Vagina (tissue), 2 donors: ENCODE results near the gene TOP2B. TPM values are rescaled to one million over a fixed set of nuclear protein-coding genes. Genes with fewer than 3 reads are reported as not detected.

ENCODE experiments used
- DNase-seq, 2 donors: peaks; one replicate each; pipeline ENCODE4 v3.0.0-alpha.2; 2017; ENCODE audit errors: extremely low spot score in 2 of 2
- H3K27ac ChIP-seq: fragments of 200-600 bp; sonication (generic); one replicate; pipeline ENCODE4 v1.5.1; 2019
- H3K27me3 ChIP-seq: fragments of 200-600 bp; sonication (generic); one replicate; pipeline ENCODE4 v1.5.1; 2019
- H3K36me3 ChIP-seq, 2 donors: fragments of 200-600 bp; sonication (generic); one replicate each; pipeline ENCODE4 v1.5.1; 2017 to 2019
- H3K4me1 ChIP-seq: fragments of 200-600 bp; sonication (generic); one replicate; pipeline ENCODE4 v1.5.1; 2019
- H3K4me3 ChIP-seq, 2 donors: fragments of 200-600 bp; sonication (generic); 1 replicate in 1 of 2; 2 replicates in 1 of 2; pipeline ENCODE4 v1.5.1; 2016 to 2019
- H3K9me3 ChIP-seq: fragments of 200-600 bp; sonication (generic); one replicate; pipeline ENCODE4 v1.5.1; 2019
- POLR2A ChIP-seq, 2 donors: fragments of 450-650 bp; IDR thresholded peaks; one replicate each; pipeline ENCODE4 v1.6.1; 2017; ENCODE audit warnings: antibody characterized with exemption in 2 of 2, mild to moderate bottlenecking in 2 of 2, moderate library complexity in 2 of 2
- POLR2AphosphoS5 ChIP-seq, 2 donors: sonication (generic); formaldehyde crosslinking; IDR thresholded peaks; one replicate each; pipeline ENCODE4 v1.9.0; 2017; ENCODE audit warnings: antibody characterized with exemption in 2 of 2, mild to moderate bottlenecking in 2 of 2, low read depth in 1 of 2; ENCODE audit not compliant: insufficient read depth in 1 of 2
- intact Hi-C: fragments of 100-400 bp; cut with DNase I; formaldehyde crosslinking; loops from one replicate; pipeline ENCODE4 v1.15.1; 2023
- microRNA-seq: library from miRNA; unstranded; fragments of <30 nt; microRNA quantifications from one replicate; pipeline ENCODE4, GENCODE V29; 2017; ENCODE audit warnings: borderline number of aligned reads, borderline replicate concordance
- small RNA-seq: library from RNA; depleted of rRNA; stranded (forward); fragments of <200 nt; gene quantifications from one replicate; pipeline ENCODE3, GENCODE V24; 2016
- total RNA-seq: library from RNA; depleted of rRNA; stranded (reverse); fragments of >200 nt; gene quantifications from one replicate; pipeline ENCODE4 v1.2.3, GENCODE V29; 2016
- TF ChIP-seq, protein P1 (sequence below), 3 experiments: fragments of 450-650 bp in 2 of 3; fragments of 200-600 bp in 1 of 3; sonication (generic) in 1 of 3; IDR thresholded peaks; one replicate each; pipeline ENCODE4 v1.5.1; 2017 to 2019; ENCODE audit warnings: antibody characterized with exemption in 3 of 3, mild to moderate bottlenecking in 2 of 3, moderate library complexity in 2 of 3

The TOP2B gene
- total RNA-seq, 1 donor from 2014 or later, result 88.1 TPM

DNA sequence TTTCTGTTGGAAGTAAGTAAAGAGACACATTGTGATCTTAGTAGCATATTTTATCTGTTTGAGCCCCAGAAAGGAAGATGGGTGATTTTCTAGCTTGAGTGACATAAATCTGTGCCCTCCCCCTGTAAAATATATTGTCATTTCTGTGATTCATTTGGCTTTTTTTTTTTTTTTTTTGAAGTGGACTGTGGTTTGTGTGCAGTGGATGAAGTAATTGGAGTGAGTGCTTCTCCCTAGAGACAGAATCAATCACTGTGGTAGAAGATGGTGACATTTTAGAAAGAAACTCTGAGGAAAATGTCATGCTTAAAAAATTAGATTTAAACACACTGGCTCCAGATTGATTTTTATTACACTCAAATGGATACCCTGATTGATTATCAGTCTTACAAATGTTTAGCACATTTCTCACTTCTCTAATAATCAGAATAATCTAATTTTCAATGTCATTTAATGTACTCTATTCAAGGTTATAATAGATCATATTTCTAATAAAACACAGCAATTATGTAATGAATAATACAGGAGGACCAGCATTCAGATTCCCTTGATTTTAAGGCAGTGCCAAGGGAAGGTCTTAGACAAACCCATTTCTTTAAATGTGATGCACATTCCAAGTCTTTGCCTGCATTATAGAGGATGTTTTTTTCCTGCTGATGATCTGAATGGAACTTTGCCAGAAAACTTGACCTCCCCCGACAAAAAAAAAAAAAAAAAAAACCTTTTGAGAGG, 116.6 kb downstream of the TOP2B start:
- no peaks in the 10 kb centered on the region for H3K4me1 ChIP-seq
- H3K36me3 ChIP-seq, result no peaks in the 10 kb centered on the region
- no peaks in the 10 kb centered on the region for H3K9me3 ChIP-seq
- TF ChIP-seq, protein P1, sequence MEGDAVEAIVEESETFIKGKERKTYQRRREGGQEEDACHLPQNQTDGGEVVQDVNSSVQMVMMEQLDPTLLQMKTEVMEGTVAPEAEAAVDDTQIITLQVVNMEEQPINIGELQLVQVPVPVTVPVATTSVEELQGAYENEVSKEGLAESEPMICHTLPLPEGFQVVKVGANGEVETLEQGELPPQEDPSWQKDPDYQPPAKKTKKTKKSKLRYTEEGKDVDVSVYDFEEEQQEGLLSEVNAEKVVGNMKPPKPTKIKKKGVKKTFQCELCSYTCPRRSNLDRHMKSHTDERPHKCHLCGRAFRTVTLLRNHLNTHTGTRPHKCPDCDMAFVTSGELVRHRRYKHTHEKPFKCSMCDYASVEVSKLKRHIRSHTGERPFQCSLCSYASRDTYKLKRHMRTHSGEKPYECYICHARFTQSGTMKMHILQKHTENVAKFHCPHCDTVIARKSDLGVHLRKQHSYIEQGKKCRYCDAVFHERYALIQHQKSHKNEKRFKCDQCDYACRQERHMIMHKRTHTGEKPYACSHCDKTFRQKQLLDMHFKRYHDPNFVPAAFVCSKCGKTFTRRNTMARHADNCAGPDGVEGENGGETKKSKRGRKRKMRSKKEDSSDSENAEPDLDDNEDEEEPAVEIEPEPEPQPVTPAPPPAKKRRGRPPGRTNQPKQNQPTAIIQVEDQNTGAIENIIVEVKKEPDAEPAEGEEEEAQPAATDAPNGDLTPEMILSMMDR (IDR thresholded peaks at IDR 0.05), result no peak
- no peak for TF ChIP-seq POLR2A (IDR thresholded peaks at IDR 0.05)
- no peak for TF ChIP-seq POLR2AphosphoS5 (IDR thresholded peaks at IDR 0.05; ENCODE audit: insufficient read depth in 1 of 2, low read depth in 1 of 2)
- intact Hi-C loops, result no loop called here
- DNase-seq, result no peak
- no peak overlapping the region for H3K27ac ChIP-seq
- no peaks in the 10 kb centered on the region for H3K27me3 ChIP-seq
- no peak overlapping the region for H3K4me3 ChIP-seq

Small RNA genes within 50 kb of the gene (microRNA-seq; reads per million reads assigned to microRNA genes)
- gene MIR4442, result not detected

Small RNA genes within 50 kb of the gene (small RNA-seq; reads per million reads assigned to genes)
- not detected for gene CRIP1P2
- not detected for gene RF01161
- not detected for gene RF02271

Other genes with a start within 250 kb of the TOP2B start
- gene RARB, start 236.6 kb downstream of the TOP2B start, total RNA-seq, result 15.0 TPM
- 31.7 TPM for gene NGLY1, start 118.5 kb upstream of the TOP2B start, total RNA-seq
- gene OXSM, start 125.2 kb upstream of the TOP2B start, total RNA-seq, result 5.9 TPM